Mucosa of rectum (tissue), 2 donors: ENCODE results near the gene SLC16A1.
"Not testable (repeated sequence)": the region's sequence is repeated elsewhere in the genome, so short reads cannot be mapped to it uniquely, and the experiment has no call there.

Experiments used
- H3K27ac ChIP-seq, 2 donors: one replicate each; pipeline ENCODE4 v1.7.0; 2013; ENCODE audit warnings: inconsistent platforms in 2 of 2, low read depth in 2 of 2, low read length in 2 of 2
- H3K27me3 ChIP-seq, 2 donors: one replicate each; pipeline ENCODE4 v1.7.0; 2013; ENCODE audit warnings: low read length in 2 of 2; ENCODE audit not compliant: control insufficient read depth in 2 of 2, insufficient read depth in 2 of 2
- H3K36me3 ChIP-seq, 2 donors: one replicate each; pipeline ENCODE4 v1.7.0; 2013; ENCODE audit warnings: low read length in 2 of 2; ENCODE audit not compliant: control insufficient read depth in 2 of 2, insufficient read depth in 2 of 2
- H3K4me1 ChIP-seq, 2 donors: one replicate each; pipeline ENCODE4 v1.7.0; 2013; ENCODE audit warnings: low read length in 2 of 2, mild to moderate bottlenecking in 1 of 2; ENCODE audit not compliant: control insufficient read depth in 2 of 2, insufficient read depth in 2 of 2
- H3K4me3 ChIP-seq, 2 donors: one replicate each; pipeline ENCODE4 v1.7.0; 2013; ENCODE audit warnings: low read length in 2 of 2
- H3K9ac ChIP-seq, 2 donors: one replicate each; pipeline ENCODE4 v1.7.0; 2013; ENCODE audit warnings: low read length in 2 of 2, low read depth in 1 of 2, mild to moderate bottlenecking in 1 of 2
- H3K9me3 ChIP-seq, 2 donors: one replicate each; pipeline ENCODE4 v1.7.0; 2013; ENCODE audit warnings: low read length in 2 of 2; ENCODE audit not compliant: control insufficient read depth in 2 of 2
- donor health status: healthy.
- donor health status: Normal muscosa, but diverticular disease.

Gene SLC16A1

GRCh38 chr1:112889052-112889768 is 66.8 kb downstream of the SLC16A1 start:
- peaks cover 0 to 3% of the 10 kb centered on the region in 2 donors for H3K4me1 ChIP-seq
- H3K9me3 ChIP-seq, result peaks cover 0 to 4% of the 10 kb centered on the region in 2 donors
- no peaks in the 10 kb centered on the region for H3K36me3 ChIP-seq
- H3K9ac ChIP-seq, result no peak overlapping the region
- no peak overlapping the region for H3K4me3 ChIP-seq
- no peaks in the 10 kb centered on the region for H3K27me3 ChIP-seq
- H3K27ac ChIP-seq, result no peak overlapping the region

- Histone ChIP-seq H3K27ac (no peak overlapping the region), H3K9ac (no peak overlapping the region), H3K9me3 (peaks cover 0 to 1% of the 10 kb centered on the region in 2 donors), H3K36me3 (no peaks in the 10 kb centered on the region), H3K4me3 (no peak overlapping the region), H3K4me1 (peaks cover 0 to 3% of the 10 kb centered on the region in 2 donors), H3K27me3 (no peaks in the 10 kb centered on the region)
Measured at GRCh38 chr1:112888630-112889029, 67.4 kb downstream of the SLC16A1 start.

GRCh38 chr1:112887599-112888283 is 68.3 kb downstream of the SLC16A1 start:
- H3K27ac ChIP-seq, result no peak overlapping the region
- H3K27me3 ChIP-seq, result no peaks in the 10 kb centered on the region
- H3K4me3 ChIP-seq, result no peak overlapping the region
- no peak overlapping the region for H3K9ac ChIP-seq
- H3K4me1 ChIP-seq, result peaks cover 0 to 4% of the 10 kb centered on the region in 2 donors
- H3K9me3 ChIP-seq, result no peaks in the 10 kb centered on the region
- H3K36me3 ChIP-seq, result no peaks in the 10 kb centered on the region

GRCh38 chr1:112884996-112885395 is 71.0 kb downstream of the SLC16A1 start:
- not testable (repeated sequence) for H3K4me3 ChIP-seq, H3K9me3 ChIP-seq, H3K9ac ChIP-seq, H3K36me3 ChIP-seq, H3K27me3 ChIP-seq, H3K27ac ChIP-seq
- H3K4me1 ChIP-seq, result peaks cover 8 to 21% of the 10 kb centered on the region in 2 donors

- Histone ChIP-seq H3K9ac (peak overlapping the region; percentile 46 to 47), H3K27ac (peak overlapping the region; percentile 72 to 77)
Measured at GRCh38 chr1:112882271-112882744, 73.7 kb downstream of the SLC16A1 start.

GRCh38 chr1:112881742-112882127 is 74.3 kb downstream of the SLC16A1 start:
- Histone ChIP-seq H3K27ac (peak overlapping the region; percentile 72 to 77), H3K27me3 (no peaks in the 10 kb centered on the region), H3K4me1 (peaks cover 13 to 25% of the 10 kb centered on the region in 2 donors), H3K9me3 (no peaks in the 10 kb centered on the region), H3K9ac (peak overlapping the region; percentile 46 to 47), H3K4me3 (peak overlapping the region in 1 of 2 donors; percentile 13), H3K36me3 (no peaks in the 10 kb centered on the region)

More at GRCh38 chr1:112882271-112882744, 73.7 kb downstream of the SLC16A1 start:
- Histone ChIP-seq H3K4me3 (no peak overlapping the region), H3K27me3 (no peaks in the 10 kb centered on the region), H3K9me3 (no peaks in the 10 kb centered on the region), H3K4me1 (peaks cover 13 to 25% of the 10 kb centered on the region in 2 donors), H3K36me3 (no peaks in the 10 kb centered on the region)

GRCh38 chr1:112879834-112880233 is 76.2 kb downstream of the SLC16A1 start:
- Histone ChIP-seq H3K9me3 (no peaks in the 10 kb centered on the region), H3K27me3 (no peaks in the 10 kb centered on the region), H3K9ac (no peak overlapping the region), H3K4me1 (peaks cover 13 to 22% of the 10 kb centered on the region in 2 donors), H3K36me3 (no peaks in the 10 kb centered on the region), H3K27ac (no peak overlapping the region), H3K4me3 (no peak overlapping the region)

- H3K4me1 ChIP-seq, result peaks cover 13 to 22% of the 10 kb centered on the region in 2 donors
- no peak overlapping the region for H3K4me3 ChIP-seq
- no peaks in the 10 kb centered on the region for H3K9me3 ChIP-seq
- no peaks in the 10 kb centered on the region for H3K36me3 ChIP-seq
- no peak overlapping the region for H3K9ac ChIP-seq
- no peaks in the 10 kb centered on the region for H3K27me3 ChIP-seq
- H3K27ac ChIP-seq, result no peak overlapping the region
Measured at GRCh38 chr1:112878321-112878720, 77.7 kb downstream of the SLC16A1 start.

GRCh38 chr1:112877750-112878149 is 78.2 kb downstream of the SLC16A1 start:
- Histone ChIP-seq H3K27ac (peak overlapping the region in 1 of 2 donors; percentile 38), H3K4me1 (peaks cover 13 to 25% of the 10 kb centered on the region in 2 donors), H3K4me3 (no peak overlapping the region), H3K36me3 (no peaks in the 10 kb centered on the region), H3K27me3 (no peaks in the 10 kb centered on the region), H3K9ac (peak overlapping the region in 1 of 2 donors; percentile 1), H3K9me3 (no peaks in the 10 kb centered on the region)

- no peaks in the 10 kb centered on the region for H3K27me3 ChIP-seq
- no peak overlapping the region for H3K27ac ChIP-seq
- no peaks in the 10 kb centered on the region for H3K36me3 ChIP-seq
- H3K9ac ChIP-seq, result no peak overlapping the region
- no peak overlapping the region for H3K4me3 ChIP-seq
- H3K4me1 ChIP-seq, result peaks cover 12 to 15% of the 10 kb centered on the region in 2 donors
- H3K9me3 ChIP-seq, result no peaks in the 10 kb centered on the region
Measured at GRCh38 chr1:112876315-112876714, 79.7 kb downstream of the SLC16A1 start.
